HepG2 (cell line): Measurements from ENCODE around the gene ZNF860. TPM values are rescaled to one million over a fixed set of nuclear protein-coding genes. Genes with fewer than 3 reads are reported as not detected.

Experiments used
- FOXC1 ChIP-seq: sonication (generic); formaldehyde crosslinking; IDR thresholded peaks from 2 replicates; pipeline ENCODE4 v1.8.0; 2022; ENCODE audit warnings: mild to moderate bottlenecking, missing genetic modification reagents, borderline replicate concordance
- RXRB ChIP-seq: IDR thresholded peaks from 2 replicates; pipeline ENCODE4 v1.6.1; 2016; ENCODE audit warnings: borderline replicate concordance, missing genetic modification reagents, missing compliant biosample characterization
- SIN3A ChIP-seq: IDR thresholded peaks from 2 replicates; pipeline ENCODE4 v1.6.1; 2011; ENCODE audit warnings: low read depth, mild to moderate bottlenecking, control low read depth, low read length, borderline replicate concordance
- THYN1 ChIP-seq: sonication (generic); formaldehyde crosslinking; IDR thresholded peaks from 2 replicates; pipeline ENCODE4 v1.8.1; 2023; ENCODE audit warnings: low read depth, mild to moderate bottlenecking, moderate library complexity, missing genetic modification reagents, borderline replicate concordance
- ZNF138 ChIP-seq: sonication (generic); formaldehyde crosslinking; IDR thresholded peaks from 2 replicates; pipeline ENCODE4 v1.5.0; 2020; ENCODE audit warnings: mild to moderate bottlenecking, low read depth, missing genetic modification reagents
- ZNF343 ChIP-seq: sonication (generic); formaldehyde crosslinking; IDR thresholded peaks from 2 replicates; pipeline ENCODE4 v1.4.0; 2020; ENCODE audit warnings: mild to moderate bottlenecking, missing genetic modification reagents
- ZNF546 ChIP-seq: sonication (generic); formaldehyde crosslinking; conservative IDR thresholded peaks from 2 replicates; pipeline ENCODE4 v1.8.1; 2023; ENCODE audit warnings: mild to moderate bottlenecking, missing genetic modification reagents
- ZNF761 ChIP-seq: sonication (generic); formaldehyde crosslinking; conservative IDR thresholded peaks from 2 replicates; pipeline ENCODE4 v1.4.0; 2020; ENCODE audit warnings: mild to moderate bottlenecking, missing genetic modification reagents
- polyA plus RNA-seq, 8 experiments: library from polyadenylated mRNA; depleted of rRNA in 3 of 8; stranded (reverse) in 7 of 8; unstranded in 1 of 8; fragments of >200 nt; fragmentation: Illumina TruSeq in 4 of 8; extraction: Trizol in 4 of 8; gene quantifications; 2 replicates each; pipeline versions ENCODE4 v1.2.1 to v1.2.3, GENCODE V29; 2011 to 2016; ENCODE audit warnings: low read depth in 4 of 8, missing spikeins in 1 of 8, mixed read lengths in 1 of 8; ENCODE audit not compliant: insufficient read depth in 1 of 8
- total RNA-seq, 5 experiments: library from RNA; depleted of rRNA; stranded (reverse); fragments of >200 nt; fragmentation: Illumina TruSeq; extraction: Trizol; gene quantifications; 2 replicates each; pipeline ENCODE4 v1.2.3, GENCODE V29; 2016; ENCODE audit warnings: low read depth in 1 of 5
- TF ChIP-seq, protein P1 (sequence below), 2 experiments: sonication (generic) in 1 of 2; formaldehyde crosslinking in 1 of 2; IDR thresholded peaks; 2 replicates each; pipeline versions ENCODE4 v1.4.0 to v1.6.1; 2016 to 2020; ENCODE audit warnings: borderline replicate concordance in 1 of 2, low read depth in 1 of 2, mild to moderate bottlenecking in 1 of 2, missing genetic modification reagents in 1 of 2
- TF ChIP-seq, protein P2 (sequence below): sonication (generic); formaldehyde crosslinking; IDR thresholded peaks from 2 replicates; pipeline ENCODE4 v1.5.1; 2020; ENCODE audit warnings: mild to moderate bottlenecking, moderate library complexity, missing genetic modification reagents
- TF ChIP-seq, protein P3 (sequence below): sonication (generic); formaldehyde crosslinking; IDR thresholded peaks from 2 replicates; pipeline ENCODE4 v1.4.0; 2020; ENCODE audit warnings: mild to moderate bottlenecking, low read depth, missing genetic modification reagents
- TF ChIP-seq, protein P4 (sequence below): sonication (generic); formaldehyde crosslinking; IDR thresholded peaks from 2 replicates; pipeline ENCODE4 v1.5.0; 2020; ENCODE audit warnings: missing genetic modification reagents, mild to moderate bottlenecking, borderline replicate concordance
- TF ChIP-seq, protein P5 (sequence below): sonication (generic); formaldehyde crosslinking; IDR thresholded peaks from 2 replicates; pipeline ENCODE4; 2020; ENCODE audit warnings: missing genetic modification reagents, mild to moderate bottlenecking, borderline replicate concordance

Gene ZNF860
- total and polyA plus RNA-seq, 2 of the 13 experiments (the other 11 are each of a cell fraction or from before 2014, with no cell fraction given) = 0.55 to 0.73 TPM

DNA sequence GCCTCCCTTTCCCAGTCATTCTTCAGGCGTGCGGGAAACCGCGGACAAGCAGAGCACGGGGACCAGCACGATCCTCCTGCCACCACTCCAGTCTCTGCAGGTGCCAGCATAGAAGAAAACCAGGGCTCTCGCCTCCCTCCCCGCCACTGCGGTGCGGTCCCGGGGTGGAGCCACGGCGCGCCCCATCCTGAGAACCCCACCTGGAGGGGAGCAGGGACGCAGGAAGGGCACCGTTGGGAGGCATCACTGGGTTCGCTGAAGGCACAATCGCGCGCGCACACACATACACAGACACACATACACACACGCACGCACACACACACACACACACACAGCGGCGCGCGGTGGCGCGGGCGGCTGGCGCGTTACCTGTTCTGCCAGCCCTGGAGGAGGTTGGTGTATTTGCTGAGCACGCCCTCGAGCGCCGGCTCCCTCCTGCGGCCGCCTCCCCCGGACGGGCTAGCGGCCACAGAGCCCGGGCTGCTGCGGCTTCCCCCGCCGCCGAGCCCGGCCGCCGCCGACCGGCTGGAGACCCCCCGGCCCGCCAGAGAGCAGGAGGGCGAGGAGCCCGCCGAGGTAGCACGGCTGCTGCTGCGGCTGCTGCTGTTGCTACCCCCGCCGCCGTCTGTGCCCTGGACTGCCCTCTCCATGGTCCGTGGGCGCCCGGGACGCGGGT is 882 bp upstream of the ZNF860 start (continued):
- TF ChIP-seq, protein P1, sequence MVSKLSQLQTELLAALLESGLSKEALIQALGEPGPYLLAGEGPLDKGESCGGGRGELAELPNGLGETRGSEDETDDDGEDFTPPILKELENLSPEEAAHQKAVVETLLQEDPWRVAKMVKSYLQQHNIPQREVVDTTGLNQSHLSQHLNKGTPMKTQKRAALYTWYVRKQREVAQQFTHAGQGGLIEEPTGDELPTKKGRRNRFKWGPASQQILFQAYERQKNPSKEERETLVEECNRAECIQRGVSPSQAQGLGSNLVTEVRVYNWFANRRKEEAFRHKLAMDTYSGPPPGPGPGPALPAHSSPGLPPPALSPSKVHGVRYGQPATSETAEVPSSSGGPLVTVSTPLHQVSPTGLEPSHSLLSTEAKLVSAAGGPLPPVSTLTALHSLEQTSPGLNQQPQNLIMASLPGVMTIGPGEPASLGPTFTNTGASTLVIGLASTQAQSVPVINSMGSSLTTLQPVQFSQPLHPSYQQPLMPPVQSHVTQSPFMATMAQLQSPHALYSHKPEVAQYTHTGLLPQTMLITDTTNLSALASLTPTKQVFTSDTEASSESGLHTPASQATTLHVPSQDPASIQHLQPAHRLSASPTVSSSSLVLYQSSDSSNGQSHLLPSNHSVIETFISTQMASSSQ (IDR thresholded peaks at IDR 0.05; ENCODE audit: low read depth) = no peak
- TF ChIP-seq, protein P1 (CRISPR knock-in tag; IDR thresholded peaks at IDR 0.05; ENCODE audit: borderline replicate concordance) = peak; percentile 64; the same call in 1 of the 2 replicates
- TF ChIP-seq, protein P2, sequence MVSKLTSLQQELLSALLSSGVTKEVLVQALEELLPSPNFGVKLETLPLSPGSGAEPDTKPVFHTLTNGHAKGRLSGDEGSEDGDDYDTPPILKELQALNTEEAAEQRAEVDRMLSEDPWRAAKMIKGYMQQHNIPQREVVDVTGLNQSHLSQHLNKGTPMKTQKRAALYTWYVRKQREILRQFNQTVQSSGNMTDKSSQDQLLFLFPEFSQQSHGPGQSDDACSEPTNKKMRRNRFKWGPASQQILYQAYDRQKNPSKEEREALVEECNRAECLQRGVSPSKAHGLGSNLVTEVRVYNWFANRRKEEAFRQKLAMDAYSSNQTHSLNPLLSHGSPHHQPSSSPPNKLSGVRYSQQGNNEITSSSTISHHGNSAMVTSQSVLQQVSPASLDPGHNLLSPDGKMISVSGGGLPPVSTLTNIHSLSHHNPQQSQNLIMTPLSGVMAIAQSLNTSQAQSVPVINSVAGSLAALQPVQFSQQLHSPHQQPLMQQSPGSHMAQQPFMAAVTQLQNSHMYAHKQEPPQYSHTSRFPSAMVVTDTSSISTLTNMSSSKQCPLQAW (CRISPR knock-in tag) = peak; percentile 60; the same call in 1 of the 2 replicates
- 0 out of 2 replicates have a peak, but pooled peaks have one; percentile 34 for TF ChIP-seq ZNF138 (CRISPR knock-in tag)
- peak; percentile 39; the same call in 1 of the 2 replicates for TF ChIP-seq FOXC1 (CRISPR knock-in tag)
- TF ChIP-seq RXRB (CRISPR knock-in tag) = 0 out of 2 replicates have a peak, but pooled peaks have one; percentile 13
- TF ChIP-seq SIN3A = 0 out of 2 replicates have a peak, but pooled peaks have one; percentile 20
- TF ChIP-seq ZNF761 (CRISPR knock-in tag) = 0 out of 2 replicates have a peak, but pooled peaks have one; percentile 38
- TF ChIP-seq ZNF343 (CRISPR knock-in tag) = peak; percentile 86; the same call in 1 of the 2 replicates
- TF ChIP-seq, protein P3, sequence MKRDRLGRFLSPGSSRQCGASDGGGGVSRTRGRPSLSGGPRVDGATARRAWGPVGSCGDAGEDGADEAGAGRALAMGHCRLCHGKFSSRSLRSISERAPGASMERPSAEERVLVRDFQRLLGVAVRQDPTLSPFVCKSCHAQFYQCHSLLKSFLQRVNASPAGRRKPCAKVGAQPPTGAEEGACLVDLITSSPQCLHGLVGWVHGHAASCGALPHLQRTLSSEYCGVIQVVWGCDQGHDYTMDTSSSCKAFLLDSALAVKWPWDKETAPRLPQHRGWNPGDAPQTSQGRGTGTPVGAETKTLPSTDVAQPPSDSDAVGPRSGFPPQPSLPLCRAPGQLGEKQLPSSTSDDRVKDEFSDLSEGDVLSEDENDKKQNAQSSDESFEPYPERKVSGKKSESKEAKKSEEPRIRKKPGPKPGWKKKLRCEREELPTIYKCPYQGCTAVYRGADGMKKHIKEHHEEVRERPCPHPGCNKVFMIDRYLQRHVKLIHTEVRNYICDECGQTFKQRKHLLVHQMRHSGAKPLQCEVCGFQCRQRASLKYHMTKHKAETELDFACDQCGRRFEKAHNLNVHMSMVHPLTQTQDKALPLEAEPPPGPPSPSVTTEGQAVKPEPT (CRISPR knock-in tag) = peak; percentile 57; the same call in 1 of the 2 replicates
- no peak for TF ChIP-seq ZNF546 (CRISPR knock-in tag)
- TF ChIP-seq, protein P4, sequence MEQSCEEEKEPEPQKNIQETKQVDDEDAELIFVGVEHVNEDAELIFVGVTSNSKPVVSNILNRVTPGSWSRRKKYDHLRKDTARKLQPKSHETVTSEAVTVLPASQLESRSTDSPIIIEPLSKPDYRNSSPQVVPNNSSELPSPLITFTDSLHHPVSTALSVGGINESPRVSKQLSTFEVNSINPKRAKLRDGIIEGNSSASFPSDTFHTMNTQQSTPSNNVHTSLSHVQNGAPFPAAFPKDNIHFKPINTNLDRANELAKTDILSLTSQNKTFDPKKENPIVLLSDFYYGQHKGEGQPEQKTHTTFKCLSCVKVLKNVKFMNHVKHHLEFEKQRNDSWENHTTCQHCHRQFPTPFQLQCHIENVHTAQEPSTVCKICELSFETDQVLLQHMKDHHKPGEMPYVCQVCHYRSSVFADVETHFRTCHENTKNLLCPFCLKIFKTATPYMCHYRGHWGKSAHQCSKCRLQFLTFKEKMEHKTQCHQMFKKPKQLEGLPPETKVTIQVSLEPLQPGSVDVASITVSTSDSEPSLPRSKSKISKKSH (CRISPR knock-in tag) = peak; percentile 55; the same call in 1 of the 2 replicates
- TF ChIP-seq, protein P5, sequence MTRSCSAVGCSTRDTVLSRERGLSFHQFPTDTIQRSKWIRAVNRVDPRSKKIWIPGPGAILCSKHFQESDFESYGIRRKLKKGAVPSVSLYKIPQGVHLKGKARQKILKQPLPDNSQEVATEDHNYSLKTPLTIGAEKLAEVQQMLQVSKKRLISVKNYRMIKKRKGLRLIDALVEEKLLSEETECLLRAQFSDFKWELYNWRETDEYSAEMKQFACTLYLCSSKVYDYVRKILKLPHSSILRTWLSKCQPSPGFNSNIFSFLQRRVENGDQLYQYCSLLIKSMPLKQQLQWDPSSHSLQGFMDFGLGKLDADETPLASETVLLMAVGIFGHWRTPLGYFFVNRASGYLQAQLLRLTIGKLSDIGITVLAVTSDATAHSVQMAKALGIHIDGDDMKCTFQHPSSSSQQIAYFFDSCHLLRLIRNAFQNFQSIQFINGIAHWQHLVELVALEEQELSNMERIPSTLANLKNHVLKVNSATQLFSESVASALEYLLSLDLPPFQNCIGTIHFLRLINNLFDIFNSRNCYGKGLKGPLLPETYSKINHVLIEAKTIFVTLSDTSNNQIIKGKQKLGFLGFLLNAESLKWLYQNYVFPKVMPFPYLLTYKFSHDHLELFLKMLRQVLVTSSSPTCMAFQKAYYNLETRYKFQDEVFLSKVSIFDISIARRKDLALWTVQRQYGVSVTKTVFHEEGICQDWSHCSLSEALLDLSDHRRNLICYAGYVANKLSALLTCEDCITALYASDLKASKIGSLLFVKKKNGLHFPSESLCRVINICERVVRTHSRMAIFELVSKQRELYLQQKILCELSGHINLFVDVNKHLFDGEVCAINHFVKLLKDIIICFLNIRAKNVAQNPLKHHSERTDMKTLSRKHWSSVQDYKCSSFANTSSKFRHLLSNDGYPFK (CRISPR knock-in tag) = 0 out of 2 replicates have a peak, but pooled peaks have one; percentile 23
- TF ChIP-seq THYN1 = no peak
